Astrocyte of the cerebellum (primary cell): ENCODE measurements around the gene NMRK1.

Experiments
- DNase-seq: peaks from one replicate; pipeline ENCODE4 v3.0.0-alpha.2; 2011; ENCODE audit warnings: low read depth
- H3K4me3 ChIP-seq: 2 replicates; pipeline ENCODE4 v1.5.1; 2011; ENCODE audit warnings: mild to moderate bottlenecking, low read depth, low read length, moderate library complexity
- in situ Hi-C: cut with HindIII; loops from 2 replicates; pipeline ENCODE4 v1.10.0; 2017; ENCODE audit warnings: low sequenced_read_pairs
- TF ChIP-seq, protein P1 (sequence below): IDR thresholded peaks from 2 replicates; pipeline ENCODE4 v1.5.1; 2012; ENCODE audit warnings: low read length, low read depth, moderate library complexity, mild to moderate bottlenecking; ENCODE audit errors: missing control alignments

Gene NMRK1

DNA sequence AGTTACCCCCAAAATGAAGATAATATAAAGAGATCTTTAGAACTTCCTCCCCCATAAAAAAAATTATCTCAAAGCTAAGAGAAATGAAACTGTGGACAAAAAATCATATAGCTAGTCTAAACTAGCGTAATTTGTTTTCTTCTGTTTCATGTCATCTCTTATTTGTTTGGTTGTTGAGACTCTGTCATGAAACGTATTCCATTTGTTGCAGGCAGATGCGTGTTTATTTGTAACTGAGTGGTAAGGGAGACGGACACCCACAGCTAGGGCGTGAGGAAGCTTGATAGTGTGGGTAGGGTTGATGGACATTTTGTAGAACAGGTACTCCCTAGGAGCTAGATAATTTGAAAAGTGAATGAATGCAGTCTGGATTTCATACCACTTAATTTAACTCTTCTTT is 42.2 kb upstream of the NMRK1 start:
- in situ Hi-C loops = no loop called here
- no peak overlapping the region for H3K4me3 ChIP-seq
- DNase-seq = no peak
- TF ChIP-seq, protein P1, sequence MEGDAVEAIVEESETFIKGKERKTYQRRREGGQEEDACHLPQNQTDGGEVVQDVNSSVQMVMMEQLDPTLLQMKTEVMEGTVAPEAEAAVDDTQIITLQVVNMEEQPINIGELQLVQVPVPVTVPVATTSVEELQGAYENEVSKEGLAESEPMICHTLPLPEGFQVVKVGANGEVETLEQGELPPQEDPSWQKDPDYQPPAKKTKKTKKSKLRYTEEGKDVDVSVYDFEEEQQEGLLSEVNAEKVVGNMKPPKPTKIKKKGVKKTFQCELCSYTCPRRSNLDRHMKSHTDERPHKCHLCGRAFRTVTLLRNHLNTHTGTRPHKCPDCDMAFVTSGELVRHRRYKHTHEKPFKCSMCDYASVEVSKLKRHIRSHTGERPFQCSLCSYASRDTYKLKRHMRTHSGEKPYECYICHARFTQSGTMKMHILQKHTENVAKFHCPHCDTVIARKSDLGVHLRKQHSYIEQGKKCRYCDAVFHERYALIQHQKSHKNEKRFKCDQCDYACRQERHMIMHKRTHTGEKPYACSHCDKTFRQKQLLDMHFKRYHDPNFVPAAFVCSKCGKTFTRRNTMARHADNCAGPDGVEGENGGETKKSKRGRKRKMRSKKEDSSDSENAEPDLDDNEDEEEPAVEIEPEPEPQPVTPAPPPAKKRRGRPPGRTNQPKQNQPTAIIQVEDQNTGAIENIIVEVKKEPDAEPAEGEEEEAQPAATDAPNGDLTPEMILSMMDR = no peak

DNA sequence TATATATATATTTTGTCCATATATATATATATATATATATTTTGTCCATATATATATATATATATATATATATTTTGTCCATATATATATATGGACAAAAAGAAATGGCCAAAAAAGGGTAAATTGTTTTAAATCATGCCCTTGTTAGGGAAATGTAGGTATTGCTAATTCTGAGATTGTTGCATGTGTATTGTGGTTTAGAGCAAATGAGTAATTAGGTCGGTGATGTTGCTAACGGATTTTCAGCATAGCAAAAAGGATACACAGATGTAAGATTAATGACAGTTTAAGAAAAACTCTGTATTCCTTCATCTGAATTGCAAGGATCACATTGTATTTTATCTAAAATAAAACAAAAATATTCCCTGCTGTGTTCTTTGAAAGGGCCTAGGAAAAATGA is 40.6 kb upstream of the NMRK1 start:
- H3K4me3 ChIP-seq = no peak overlapping the region
- TF ChIP-seq, protein P1 = no peak
- in situ Hi-C loops = no loop called here
- no peak for DNase-seq

DNA sequence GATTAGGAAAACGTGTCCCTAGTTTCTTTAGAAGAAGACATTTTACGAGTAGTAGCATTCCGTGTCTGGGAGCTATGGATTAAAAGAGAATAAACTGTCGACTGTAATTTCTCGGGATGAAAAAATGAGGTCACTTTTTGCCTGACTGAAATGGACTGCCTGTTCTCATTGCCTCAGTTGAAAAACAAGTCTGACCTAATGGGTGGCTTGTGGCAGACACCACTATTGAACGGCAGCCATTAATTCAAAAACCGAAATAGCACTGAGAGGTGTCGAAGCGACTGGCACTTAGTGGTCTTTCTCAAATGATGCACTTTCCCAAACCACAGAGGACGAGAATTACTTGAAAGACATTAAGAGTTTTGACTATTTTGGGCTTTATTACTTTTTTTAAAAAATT is 35.7 kb upstream of the NMRK1 start:
- no peak for DNase-seq
- TF ChIP-seq, protein P1 = no peak
- in situ Hi-C loops = no loop called here
- no peak overlapping the region for H3K4me3 ChIP-seq

DNA sequence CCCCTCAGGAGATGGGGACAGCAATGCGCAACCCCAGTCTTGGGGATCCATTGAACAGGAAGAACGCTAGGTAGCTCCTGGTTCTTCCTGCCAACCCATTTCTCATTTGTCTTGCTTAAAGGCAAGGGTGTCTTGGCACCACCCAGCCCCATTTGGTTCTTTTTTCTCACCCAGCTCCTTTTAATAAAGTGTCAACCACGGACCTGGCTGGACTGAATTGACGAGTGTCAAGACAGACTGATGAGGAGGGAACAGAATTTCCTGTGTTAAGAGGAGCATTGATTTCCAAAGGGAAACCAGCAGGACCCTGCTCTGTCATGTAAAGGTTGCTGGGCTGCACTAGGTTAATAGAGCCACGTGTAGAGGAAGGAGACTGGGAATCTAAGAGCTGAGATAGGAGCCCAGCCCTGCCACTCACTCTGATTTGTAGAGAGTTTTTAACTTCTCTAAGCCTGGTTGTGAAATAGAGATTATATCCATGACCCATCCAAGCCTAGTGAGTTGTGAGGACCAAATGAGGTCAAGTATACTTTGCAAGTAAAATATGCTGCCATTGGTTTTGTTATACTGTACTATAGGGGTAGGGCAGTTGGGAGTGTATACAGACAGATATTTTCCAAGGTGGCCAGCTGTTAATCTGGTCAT is 34.1 kb upstream of the NMRK1 start:
- no peak for DNase-seq
- in situ Hi-C loops = no loop called here
- H3K4me3 ChIP-seq = no peak overlapping the region
- TF ChIP-seq, protein P1 = no peak

DNA sequence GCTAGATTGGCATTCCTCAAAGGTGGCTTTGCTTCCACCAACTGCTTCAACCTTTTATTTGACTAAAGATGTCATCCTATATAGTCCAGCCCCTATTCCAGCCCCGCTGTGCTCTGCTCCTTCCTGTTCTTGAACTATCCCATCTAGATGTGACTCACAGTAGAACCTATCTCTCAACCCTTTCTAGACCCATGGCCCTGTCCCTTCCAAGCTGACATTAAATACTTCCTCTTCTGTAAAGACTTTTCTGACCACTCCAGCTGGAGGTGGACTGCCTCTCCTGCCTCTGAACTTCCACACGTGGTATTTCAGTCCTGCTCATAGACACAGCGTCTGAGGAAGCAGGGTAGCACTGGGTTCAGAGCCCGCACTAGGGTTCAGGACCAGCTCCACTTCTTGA is 32.7 kb upstream of the NMRK1 start:
- DNase-seq = no peak
- TF ChIP-seq, protein P1 = no peak
- in situ Hi-C loops = no loop called here
- H3K4me3 ChIP-seq = no peak overlapping the region

DNA sequence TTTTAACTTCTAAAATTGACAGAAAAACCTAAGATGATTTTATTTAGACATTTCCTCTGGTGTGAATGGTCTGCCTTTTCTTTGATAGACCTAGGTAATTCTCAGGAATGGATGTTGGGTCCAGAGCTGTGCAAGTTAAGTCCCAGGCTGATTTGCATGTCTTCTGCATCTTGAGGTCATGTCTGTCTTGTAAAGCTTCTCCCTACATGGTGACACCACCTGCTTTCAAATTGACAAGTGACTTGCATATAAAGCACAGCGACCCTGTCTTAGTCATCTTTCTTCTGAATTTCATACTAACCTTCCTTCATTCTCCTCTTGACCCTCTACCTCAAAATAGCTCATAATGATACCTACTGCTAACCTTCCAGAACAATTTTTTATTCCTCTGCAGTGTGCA is 29.6 kb upstream of the NMRK1 start:
- DNase-seq = no peak
- TF ChIP-seq, protein P1 = no peak
- in situ Hi-C loops = no loop called here
- H3K4me3 ChIP-seq = no peak overlapping the region
